AG04449 (cell line): Measurements from ENCODE around the gene UPK3BL1.
"Not testable (repeated sequence)": the region's sequence is repeated elsewhere in the genome, so short reads cannot be mapped to it uniquely, and the experiment has no call there.

ENCODE experiments used
- CTCF ChIA-PET: fragments of 350-600 bp; formaldehyde crosslinking; extraction: SDS; loops from one replicate; lab custom pipeline; 2021; ENCODE audit warnings: antibody characterized with exemption; lab: Yijun Ruan, JAX
- POLR2A ChIA-PET: fragments of 400-600, 350-600 bp; formaldehyde crosslinking; extraction: SDS; loops from one replicate; lab custom pipeline; 2020; ENCODE audit warnings: antibody characterized with exemption, inconsistent platforms; lab: Yijun Ruan, JAX
- DNase-seq: peaks from one replicate; pipeline ENCODE4 v3.0.0-alpha.2; 2010; ENCODE audit warnings: low read depth, low spot score
- H3K4me3 ChIP-seq: 2 replicates; pipeline ENCODE4 v1.5.1; 2011; ENCODE audit warnings: low read depth, mild to moderate bottlenecking, control low read depth, low read length

UPK3BL1 gene

GRCh38 chr7:102642691-102643090 is at the start of gene UPK3BL1:
Gene UPK3BL1 (minus strand): TSS chr7:102642791. CDS start chr7:102642741, 50 bp downstream.
- POLR2A ChIA-PET, CTCF ChIA-PET, DNase-seq, H3K4me3 ChIP-seq: not testable (repeated sequence)

DNA sequence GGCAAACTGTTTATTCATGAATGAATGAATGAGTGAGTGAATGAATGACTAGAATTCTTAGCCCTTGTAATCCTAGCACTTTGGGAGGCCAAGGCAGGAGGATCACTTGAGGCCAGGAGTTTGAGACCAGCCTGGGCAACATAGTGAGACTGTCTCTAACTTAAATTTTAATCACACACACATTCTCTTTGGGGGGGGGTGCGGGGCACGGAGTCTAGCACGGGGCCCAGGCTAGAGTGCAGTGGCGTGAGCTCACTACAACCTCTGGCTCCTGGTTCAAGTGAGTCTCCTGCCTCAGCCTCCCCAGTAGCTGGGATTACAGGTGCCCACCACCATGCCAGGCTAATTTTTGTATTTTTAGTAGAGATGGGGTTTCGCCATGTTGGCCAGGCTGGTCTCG is 48.0 kb upstream of the UPK3BL1 start:
- POLR2A ChIA-PET, CTCF ChIA-PET, H3K4me3 ChIP-seq, DNase-seq: not testable (repeated sequence)

- CTCF ChIA-PET, DNase-seq, POLR2A ChIA-PET: not testable (repeated sequence)
- H3K4me3 ChIP-seq = peak overlapping the region; percentile 12; the same call in 1 of the 2 replicates
Observed at GRCh38 chr7:102689436-102690282, 47.1 kb upstream of the UPK3BL1 start.

DNA sequence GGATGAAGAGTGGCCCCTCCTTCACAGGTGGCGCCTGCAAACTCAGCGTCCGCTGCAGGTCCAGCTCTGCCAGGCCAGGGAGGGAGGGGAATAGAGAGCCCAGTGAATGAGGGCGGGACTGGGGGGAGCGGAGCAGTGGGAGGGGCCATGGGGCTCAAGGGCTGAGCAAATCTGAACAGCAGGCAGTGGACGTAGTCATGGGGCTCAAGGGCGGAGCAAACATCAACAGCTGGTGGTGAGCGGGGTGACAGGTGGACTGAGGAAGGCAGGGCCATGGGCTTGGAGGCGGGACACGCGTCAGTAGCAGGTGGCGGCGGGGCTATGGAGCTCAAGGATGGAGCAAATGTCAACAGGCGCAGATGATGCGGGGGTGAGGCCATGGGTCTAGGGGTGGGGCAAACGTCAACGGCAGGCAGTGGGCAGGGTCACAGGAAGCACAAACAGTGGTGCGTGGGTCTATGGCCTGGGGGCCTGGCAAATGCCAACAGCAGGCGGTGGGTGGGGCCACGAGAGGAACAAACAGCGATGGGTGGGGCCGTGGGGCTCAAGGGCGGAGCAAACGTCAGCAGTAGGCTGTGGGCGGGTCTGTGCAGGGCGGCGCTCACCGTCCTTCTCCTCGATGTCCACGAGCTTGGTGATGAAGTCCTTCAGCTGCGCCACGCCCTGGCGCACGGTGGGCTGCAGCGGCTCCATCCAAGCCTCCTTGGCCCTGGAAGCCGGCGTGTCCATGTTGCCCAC is 45.9 kb upstream of the UPK3BL1 start:
- CTCF ChIA-PET, DNase-seq, POLR2A ChIA-PET: not testable (repeated sequence)

GRCh38 chr7:102682560-102682959 is 40.0 kb upstream of the UPK3BL1 start:
- POLR2A ChIA-PET, DNase-seq, H3K4me3 ChIP-seq, CTCF ChIA-PET: not testable (repeated sequence)

More for the DNA sequence above, 45.9 kb upstream of the UPK3BL1 start:
- H3K4me3 ChIP-seq = not testable (repeated sequence)

- DNase-seq, POLR2A ChIA-PET, H3K4me3 ChIP-seq, CTCF ChIA-PET: not testable (repeated sequence)
Observed at GRCh38 chr7:102680780-102681179, 38.2 kb upstream of the UPK3BL1 start.

DNA sequence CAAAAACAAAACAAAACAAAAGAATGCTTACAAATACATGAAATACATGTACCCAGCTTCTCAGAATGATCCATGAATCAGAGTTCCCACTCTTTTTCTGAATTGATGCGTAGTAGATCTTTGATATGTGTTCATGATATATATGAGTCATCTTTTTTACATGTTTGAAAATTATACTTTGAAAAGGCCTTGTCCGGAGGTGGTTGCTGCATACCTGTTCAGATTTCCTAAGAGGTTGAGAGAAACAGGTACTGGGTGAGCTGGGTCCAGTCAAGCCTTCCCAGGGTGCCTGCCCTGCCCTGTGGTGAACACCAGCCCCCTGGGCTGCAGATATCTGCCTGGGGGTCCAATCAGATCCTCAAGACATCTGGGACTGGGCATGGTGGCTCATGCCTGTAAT is 33.0 kb upstream of the UPK3BL1 start:
- POLR2A ChIA-PET, H3K4me3 ChIP-seq, CTCF ChIA-PET, DNase-seq: not testable (repeated sequence)

- CTCF ChIA-PET, H3K4me3 ChIP-seq, POLR2A ChIA-PET, DNase-seq: not testable (repeated sequence)
Observed at GRCh38 chr7:102673447-102674067, 31.0 kb upstream of the UPK3BL1 start.

- CTCF ChIA-PET, H3K4me3 ChIP-seq, DNase-seq, POLR2A ChIA-PET: not testable (repeated sequence)
Observed at GRCh38 chr7:102671956-102672307, 29.3 kb upstream of the UPK3BL1 start.

- DNase-seq, POLR2A ChIA-PET, CTCF ChIA-PET: not testable (repeated sequence)
- peak within 1 kb of the TSS; percentile 55 for H3K4me3 ChIP-seq
Observed at GRCh38 chr7:102671166-102671955, 28.8 kb upstream of the UPK3BL1 start, which contains the start of gene POLR2J2. Gene POLR2J2 (minus strand): TSS chr7:102671663. CDS start chr7:102671601, 62 bp downstream.

DNA sequence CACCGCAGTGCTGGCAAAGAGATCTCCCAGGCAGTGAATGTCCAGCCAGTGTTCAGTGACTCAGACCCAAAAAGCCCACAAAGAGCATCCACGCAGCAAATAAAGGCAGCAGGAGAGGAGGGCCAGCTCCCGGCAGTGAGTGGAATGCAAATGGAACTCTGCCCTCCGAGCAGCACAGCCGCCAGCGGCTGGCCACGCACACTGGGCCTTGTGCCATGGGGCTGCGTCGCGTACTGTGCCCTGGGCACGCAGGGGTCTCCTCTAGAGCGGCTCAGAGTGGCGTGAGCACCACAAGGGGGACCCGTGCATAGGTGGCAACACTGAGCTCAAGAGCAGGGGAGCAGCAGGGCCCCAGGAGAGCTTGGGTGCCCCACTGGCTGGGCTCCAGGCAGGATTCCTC is 24.9 kb upstream of the UPK3BL1 start:
- DNase-seq, H3K4me3 ChIP-seq, CTCF ChIA-PET, POLR2A ChIA-PET: not testable (repeated sequence)

DNA sequence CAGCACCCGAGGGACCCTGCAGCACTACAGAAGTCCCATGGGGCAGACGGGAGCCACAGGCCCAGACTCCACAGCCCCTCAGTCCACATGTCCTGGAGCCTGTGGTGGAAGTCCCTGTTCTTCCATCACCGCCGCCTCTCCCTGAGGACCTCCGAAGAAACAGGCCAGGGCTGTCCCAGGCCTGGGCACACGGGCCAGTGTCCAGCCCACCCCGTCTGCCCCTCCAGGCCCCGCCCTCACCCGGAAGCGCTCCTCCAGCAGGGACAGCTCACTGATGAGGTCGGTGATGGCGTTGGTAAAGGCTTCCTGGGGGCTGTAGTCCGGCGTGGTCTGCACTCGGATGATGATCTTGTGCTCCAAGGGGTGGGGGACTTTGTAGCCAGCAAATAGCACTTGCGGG is 24.3 kb upstream of the UPK3BL1 start:
- H3K4me3 ChIP-seq, DNase-seq, CTCF ChIA-PET, POLR2A ChIA-PET: not testable (repeated sequence)

GRCh38 chr7:102664765-102665164 is 22.2 kb upstream of the UPK3BL1 start:
- POLR2A ChIA-PET, H3K4me3 ChIP-seq, CTCF ChIA-PET, DNase-seq: not testable (repeated sequence)

GRCh38 chr7:102649924-102650323 is 7.3 kb upstream of the UPK3BL1 start, which contains the start of gene SPDYE2B:
Gene SPDYE2B (plus strand): TSS chr7:102650319. CDS start chr7:102652349, 2,030 bp downstream.
- CTCF ChIA-PET, POLR2A ChIA-PET: not testable (repeated sequence)

DNA sequence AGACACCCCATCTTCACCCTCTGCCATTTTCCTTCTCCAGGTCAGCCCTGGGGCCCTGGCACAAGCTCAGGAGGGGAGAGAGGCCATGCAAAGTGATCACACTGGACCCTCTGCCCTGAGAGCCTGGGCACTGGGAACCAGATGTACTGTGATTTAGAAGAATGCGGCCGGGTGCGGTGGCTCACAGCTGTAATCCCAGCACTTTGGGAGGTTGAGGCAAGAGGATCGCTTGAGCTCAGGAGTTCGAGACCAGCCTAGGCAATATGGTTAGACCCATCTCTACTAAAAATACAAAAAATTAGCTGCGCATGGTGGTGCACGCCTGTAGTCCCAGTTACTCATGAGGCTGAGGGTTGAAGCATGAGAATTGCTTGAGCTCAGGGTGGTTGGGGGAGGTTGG is 5.2 kb upstream of the UPK3BL1 start:
- CTCF ChIA-PET, POLR2A ChIA-PET, DNase-seq, H3K4me3 ChIP-seq: not testable (repeated sequence)

More at GRCh38 chr7:102649924-102650323, 7.3 kb upstream of the UPK3BL1 start, which contains the start of gene SPDYE2B:
- not testable (repeated sequence) for H3K4me3 ChIP-seq, DNase-seq
